Measurements from ENCODE around the gene LHX6.

Gene LHX6

DNA sequence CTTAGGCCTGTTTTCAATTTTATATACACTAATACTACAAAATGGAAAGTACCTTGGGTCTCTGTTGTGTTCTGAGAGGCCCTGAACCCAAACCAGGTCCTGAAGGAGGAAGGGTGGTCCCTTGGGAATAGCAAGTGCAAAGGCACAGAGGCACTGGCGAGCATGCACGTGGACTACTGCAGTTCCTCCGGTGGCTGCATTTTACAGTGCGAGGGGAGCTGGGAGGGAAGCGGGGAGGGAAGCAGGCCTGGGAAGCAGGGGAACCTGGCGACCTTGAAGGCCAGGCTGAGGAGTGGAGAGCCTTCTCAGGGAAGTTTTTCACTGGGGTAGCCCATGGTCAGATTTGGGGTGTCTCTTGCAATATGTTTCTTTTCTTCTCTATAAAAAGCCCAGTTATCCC lies 35.1 kb downstream of the LHX6 start:
- no peak for DNase-seq (ENCODE audit: extremely low read depth, low read depth)
- no peak overlapping the region for H3K4me3 ChIP-seq (replicated peaks; ENCODE audit: low read depth, low read length)
- TF ChIP-seq, protein P1, sequence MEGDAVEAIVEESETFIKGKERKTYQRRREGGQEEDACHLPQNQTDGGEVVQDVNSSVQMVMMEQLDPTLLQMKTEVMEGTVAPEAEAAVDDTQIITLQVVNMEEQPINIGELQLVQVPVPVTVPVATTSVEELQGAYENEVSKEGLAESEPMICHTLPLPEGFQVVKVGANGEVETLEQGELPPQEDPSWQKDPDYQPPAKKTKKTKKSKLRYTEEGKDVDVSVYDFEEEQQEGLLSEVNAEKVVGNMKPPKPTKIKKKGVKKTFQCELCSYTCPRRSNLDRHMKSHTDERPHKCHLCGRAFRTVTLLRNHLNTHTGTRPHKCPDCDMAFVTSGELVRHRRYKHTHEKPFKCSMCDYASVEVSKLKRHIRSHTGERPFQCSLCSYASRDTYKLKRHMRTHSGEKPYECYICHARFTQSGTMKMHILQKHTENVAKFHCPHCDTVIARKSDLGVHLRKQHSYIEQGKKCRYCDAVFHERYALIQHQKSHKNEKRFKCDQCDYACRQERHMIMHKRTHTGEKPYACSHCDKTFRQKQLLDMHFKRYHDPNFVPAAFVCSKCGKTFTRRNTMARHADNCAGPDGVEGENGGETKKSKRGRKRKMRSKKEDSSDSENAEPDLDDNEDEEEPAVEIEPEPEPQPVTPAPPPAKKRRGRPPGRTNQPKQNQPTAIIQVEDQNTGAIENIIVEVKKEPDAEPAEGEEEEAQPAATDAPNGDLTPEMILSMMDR (IDR thresholded peaks at IDR 0.05; ENCODE audit: low read depth, low read length, missing control alignments) = no peak

DNA sequence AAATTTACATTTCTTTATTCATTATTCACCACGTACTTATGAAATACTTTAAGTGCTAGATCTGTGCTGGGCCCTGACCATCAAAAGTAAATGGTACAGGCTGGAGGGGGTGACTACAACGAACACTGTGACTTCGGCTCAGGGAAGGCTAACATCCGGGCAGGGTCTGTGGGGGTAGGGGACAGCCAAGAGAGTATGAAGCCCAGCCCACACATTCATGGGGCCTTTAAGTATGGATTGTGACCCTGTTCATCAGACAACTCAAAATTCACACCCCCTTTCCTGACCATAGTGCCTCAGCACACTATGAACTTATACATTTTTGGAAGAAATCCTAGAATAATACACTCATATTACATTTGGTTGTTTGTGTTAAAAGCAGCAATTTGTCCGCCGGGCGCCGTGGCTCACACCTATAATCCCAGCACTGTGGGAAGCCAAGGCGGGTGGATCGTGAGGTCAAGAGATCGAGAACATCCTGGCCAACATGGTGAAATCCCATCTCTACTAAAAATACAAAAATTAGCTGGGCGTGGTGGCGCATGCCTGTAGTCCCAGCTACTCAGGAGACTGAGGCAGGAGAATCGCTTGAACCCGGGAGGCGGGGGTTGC lies 35.7 kb downstream of the LHX6 start:
- TF ChIP-seq, protein P1 (IDR thresholded peaks at IDR 0.05; ENCODE audit: low read depth, low read length, missing control alignments) = no peak
- no peak for DNase-seq (ENCODE audit: extremely low read depth, low read depth)
- no peak overlapping the region for H3K4me3 ChIP-seq (replicated peaks; ENCODE audit: low read depth, low read length)

DNA sequence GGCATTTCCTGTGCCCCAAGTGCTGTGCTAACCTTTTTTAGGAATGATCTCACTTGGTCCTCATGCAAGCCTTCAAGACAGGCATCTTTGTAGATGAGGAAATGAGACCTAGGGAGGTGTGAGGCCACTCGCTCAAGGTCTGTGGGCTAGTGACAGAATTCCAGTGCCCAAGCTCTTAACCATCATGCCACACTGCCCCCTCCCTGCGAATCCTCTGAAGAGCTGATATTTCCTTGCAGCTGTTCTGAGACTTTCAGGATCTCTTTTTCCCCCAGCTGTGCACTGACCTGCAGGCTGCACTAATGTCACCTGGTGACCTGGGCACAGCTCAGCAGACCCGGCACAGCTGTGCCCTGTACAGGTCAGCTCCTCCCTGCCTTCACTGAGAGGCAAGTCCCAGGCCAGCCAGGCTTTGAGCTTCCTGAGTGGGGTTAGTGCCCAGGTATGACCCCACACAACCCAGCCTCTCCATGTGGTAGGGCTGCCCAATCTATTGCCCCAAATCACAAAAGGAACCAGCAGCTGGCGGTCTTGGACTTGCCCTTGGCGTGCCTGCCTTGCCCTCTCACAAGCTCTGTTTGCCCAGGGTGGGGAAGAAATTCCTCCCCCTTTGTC lies 36.4 kb downstream of the LHX6 start:
- DNase-seq (ENCODE audit: extremely low read depth, low read depth) = no peak
- TF ChIP-seq, protein P1 (IDR thresholded peaks at IDR 0.05; ENCODE audit: low read depth, low read length, missing control alignments) = no peak
- no peak overlapping the region for H3K4me3 ChIP-seq (replicated peaks; ENCODE audit: low read depth, low read length)

DNA sequence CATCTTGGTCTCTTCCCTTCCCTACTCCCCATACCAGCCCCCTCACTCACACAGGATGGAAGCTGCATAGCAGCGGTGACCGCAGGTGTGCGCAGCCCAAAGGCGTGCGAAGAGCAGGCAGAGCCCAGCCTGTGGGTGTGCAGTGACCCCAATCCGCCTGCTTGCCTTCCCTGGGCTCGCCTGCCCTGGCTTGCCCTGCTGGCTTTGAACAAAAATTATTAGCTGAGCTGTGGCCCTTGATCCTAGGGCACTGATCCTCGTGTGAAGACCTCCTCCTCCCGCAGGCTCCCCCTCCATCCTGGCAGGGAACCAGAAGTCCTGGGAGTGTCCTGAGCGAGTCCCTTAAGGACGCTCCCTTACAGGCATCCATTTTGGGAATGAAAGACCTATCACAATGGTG lies 37.2 kb downstream of the LHX6 start:
- TF ChIP-seq, protein P1 (IDR thresholded peaks at IDR 0.05; ENCODE audit: low read depth, low read length, missing control alignments) = no peak
- DNase-seq (ENCODE audit: extremely low read depth, low read depth) = no peak
- no peak overlapping the region for H3K4me3 ChIP-seq (replicated peaks; ENCODE audit: low read depth, low read length)

DNA sequence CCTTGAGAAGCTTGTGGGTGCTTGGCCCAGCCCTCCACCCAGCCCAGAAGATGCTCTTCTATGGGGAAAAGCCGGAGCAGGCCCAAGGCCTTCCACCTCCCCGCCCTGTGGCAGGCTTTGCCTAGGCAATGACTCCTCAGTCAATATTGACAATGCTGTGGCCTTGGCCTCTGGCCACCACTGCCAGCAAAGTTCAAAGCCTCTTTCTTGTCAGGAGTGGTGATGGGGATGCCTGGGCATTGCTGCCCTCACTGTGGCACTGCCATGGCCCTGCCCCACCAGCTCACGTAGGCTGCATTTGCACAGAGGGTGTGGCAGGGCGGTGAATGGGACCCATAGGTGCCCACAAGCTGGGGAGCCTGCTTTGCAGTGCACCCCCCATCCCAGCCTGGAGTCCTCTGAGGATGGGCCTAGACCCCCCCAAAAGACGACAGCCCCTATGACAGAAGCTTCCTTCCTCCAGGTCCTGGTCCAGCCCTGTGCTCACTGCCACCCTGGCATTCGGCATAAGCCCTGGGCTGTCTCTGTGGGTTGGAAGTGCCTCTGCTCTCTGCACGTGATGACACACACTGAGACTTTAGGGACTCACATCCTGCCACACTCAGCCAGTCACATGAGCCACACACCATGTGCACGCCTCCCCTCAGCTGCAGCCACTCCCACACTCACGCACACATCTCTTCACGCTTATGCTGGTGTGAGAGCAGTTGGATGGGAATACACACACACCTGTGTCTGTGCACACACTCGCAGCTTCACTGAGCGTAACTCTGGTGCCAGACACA lies 38.0 kb downstream of the LHX6 start:
- no peak overlapping the region for H3K4me3 ChIP-seq (replicated peaks; ENCODE audit: low read depth, low read length)
- no peak for DNase-seq (ENCODE audit: extremely low read depth, low read depth)
- TF ChIP-seq, protein P1 (IDR thresholded peaks at IDR 0.05; ENCODE audit: low read depth, low read length, missing control alignments) = no peak

DNA sequence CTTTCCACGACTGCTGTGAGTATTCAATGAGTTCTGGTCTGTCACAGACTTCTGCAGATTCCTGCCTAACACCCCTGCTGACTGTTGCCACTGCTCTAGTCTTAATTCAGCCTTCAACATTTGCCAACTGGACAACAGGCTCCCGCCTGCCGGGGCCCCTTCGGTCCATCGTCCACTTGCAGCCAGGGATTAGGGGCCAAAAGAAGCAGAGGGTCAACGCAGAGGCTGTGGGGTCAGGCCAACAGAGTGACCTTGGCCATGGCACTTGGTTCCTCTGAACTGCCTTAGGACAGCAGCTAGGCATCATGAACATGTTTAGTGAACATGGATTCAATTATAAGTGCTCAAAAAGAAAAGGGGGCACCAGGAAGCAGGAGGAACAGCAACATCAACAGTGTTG lies 40.4 kb downstream of the LHX6 start:
- no peak for DNase-seq (ENCODE audit: extremely low read depth, low read depth)
- TF ChIP-seq, protein P1 (IDR thresholded peaks at IDR 0.05; ENCODE audit: low read depth, low read length, missing control alignments) = no peak
- H3K4me3 ChIP-seq (replicated peaks; ENCODE audit: low read depth, low read length) = no peak overlapping the region
